Limb (tissue), 2 donors: ENCODE data around the gene ZNF142.
A peak's percentile ranks its signal among the peaks of the same experiment; 100 is the strongest.

Experiments
- DNase-seq, 2 donors: peaks; one replicate each; pipeline ENCODE4 v3.0.0-alpha.2; 2016; ENCODE audit errors: extremely low spot score in 2 of 2

ZNF142 gene

GRCh38 chr2:218659258-218659987 is at the start of gene ZNF142, which contains the start of gene BCS1L:
ZNF142 (minus strand) TSS chr2:218659623; CDS start chr2:218656429, 3,194 bp downstream.
BCS1L (plus strand) TSS chr2:218659683; CDS start chr2:218660988, 1,305 bp downstream.
- DNase-seq = peak; percentile 92 to 94

DNA sequence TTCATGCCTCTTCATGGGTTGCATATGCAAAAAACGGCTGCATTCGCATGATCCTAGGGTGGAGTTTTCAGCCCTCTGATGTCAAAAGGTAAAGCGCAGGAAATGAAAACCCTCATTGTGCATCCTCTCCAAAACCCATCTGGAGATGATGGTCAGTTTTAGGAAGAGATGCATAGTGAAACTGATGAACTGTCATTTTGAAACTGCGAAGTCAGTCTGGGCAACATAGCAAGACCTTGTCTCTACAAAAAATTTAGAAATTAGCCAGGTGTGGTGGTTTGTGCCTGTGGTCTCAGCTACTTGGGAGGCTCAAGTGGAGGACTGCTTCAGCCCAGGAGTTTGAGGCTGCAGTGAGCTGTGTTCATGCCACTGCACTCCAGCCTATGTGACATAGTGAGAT is 48.7 kb upstream of the ZNF142 start:
- no peak for DNase-seq

DNA sequence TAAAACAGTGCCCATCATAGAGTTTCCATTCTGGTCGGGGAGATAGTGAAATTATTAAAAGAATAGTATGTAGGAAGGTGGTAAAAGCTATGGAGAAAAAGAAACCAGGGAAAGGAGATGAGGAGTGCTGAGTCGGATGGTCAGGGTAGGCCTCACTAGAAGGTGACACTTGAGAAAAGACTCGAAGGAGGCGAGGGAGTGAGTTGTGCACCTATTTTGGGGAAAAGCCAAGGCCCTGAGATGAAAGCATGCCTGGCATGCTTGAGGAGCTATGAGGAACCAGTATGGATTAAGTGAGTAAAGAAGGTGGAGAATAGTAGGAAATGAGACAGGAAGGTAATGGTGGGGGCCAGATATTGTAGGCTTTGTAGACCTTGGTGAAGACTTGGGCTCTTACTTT is 43.9 kb upstream of the ZNF142 start:
- DNase-seq = no peak

- no peak for DNase-seq
Measured at GRCh38 chr2:218701806-218702205, 42.4 kb upstream of the ZNF142 start.

- no peak for DNase-seq
Measured at GRCh38 chr2:218698885-218699284, 39.5 kb upstream of the ZNF142 start.

DNA sequence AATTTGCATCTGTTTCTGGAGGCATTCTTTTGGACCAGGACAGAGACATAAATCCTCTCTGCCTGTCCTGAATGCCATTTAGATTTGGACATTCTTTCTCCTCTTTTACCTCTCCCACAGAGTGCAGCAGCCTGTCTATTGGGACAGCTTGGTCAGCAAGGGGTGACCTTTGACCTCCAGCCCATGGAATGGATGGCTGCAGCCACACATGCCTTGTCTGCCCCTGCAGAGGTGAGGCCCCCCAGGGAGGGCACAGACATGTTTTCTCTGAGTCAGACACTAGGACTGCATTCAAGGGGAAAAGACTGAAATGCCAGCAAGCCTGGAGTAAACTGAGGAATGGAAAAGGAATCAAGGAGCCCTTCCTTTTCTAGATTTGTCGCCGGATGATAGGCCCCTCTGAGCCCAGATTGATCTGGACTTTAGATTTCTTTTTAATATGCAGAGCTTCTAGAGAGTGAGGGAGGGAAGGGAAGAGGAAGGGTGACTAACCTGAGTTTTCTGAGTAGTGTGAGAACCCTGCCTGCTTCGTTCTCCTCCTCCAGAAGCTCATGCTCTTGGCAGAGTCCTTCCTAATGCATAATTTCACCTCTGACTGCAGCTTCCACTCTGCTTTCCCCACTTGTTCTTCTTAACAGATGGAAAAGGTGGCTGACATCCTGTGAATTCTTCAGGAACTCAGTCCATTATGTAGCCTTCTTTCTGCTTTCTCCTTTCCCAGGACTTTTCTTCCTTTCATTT is 35.2 kb upstream of the ZNF142 start:
- no peak for DNase-seq

GRCh38 chr2:218691234-218691633 is 31.8 kb upstream of the ZNF142 start:
- DNase-seq = no peak

DNA sequence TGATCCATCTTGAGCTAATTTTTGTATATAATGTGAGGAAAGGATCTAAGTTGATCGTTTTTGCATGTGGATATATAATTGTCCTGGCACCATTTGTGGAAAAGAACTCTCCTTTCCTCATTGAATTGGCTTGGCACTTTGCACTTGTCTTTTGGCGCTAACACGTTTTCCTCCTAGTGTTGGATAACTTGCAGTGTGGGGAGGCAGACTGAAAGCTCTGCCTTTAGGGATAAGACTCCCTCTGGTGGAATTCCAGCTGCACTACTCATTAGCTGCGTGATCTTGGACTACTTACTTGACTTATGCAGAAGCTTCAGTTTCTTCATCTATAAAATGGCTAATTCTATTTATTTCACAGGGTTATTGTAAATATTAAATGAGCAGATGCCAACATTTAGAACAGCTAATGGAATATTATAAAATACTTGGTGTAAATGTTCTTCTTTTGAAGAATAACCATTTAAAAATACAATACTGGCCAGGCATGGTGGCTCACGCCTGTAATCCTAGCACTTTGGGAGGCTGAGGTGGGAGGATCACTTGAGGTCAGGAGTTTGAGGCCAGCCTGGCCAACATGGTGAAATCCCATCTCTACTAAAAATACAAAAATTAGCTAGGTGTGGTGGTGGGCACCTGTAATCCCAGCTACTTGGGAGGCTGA is 28.1 kb upstream of the ZNF142 start:
- peak; percentile 33 to 81 for DNase-seq

GRCh38 chr2:218680061-218680460 is 20.6 kb upstream of the ZNF142 start:
- DNase-seq = no peak

- no peak for DNase-seq
Measured at GRCh38 chr2:218679119-218679518, 19.7 kb upstream of the ZNF142 start.

GRCh38 chr2:218671654-218672566 is 12.5 kb upstream of the ZNF142 start, which contains the start of the genes RNF25 and STK36:
RNF25 (minus strand) TSS chr2:218672002; CDS start chr2:218671970, 32 bp downstream.
STK36 (plus strand) TSS chr2:218672086; CDS start chr2:218672830, 744 bp downstream.
- DNase-seq = peak; percentile 90 to 96

DNA sequence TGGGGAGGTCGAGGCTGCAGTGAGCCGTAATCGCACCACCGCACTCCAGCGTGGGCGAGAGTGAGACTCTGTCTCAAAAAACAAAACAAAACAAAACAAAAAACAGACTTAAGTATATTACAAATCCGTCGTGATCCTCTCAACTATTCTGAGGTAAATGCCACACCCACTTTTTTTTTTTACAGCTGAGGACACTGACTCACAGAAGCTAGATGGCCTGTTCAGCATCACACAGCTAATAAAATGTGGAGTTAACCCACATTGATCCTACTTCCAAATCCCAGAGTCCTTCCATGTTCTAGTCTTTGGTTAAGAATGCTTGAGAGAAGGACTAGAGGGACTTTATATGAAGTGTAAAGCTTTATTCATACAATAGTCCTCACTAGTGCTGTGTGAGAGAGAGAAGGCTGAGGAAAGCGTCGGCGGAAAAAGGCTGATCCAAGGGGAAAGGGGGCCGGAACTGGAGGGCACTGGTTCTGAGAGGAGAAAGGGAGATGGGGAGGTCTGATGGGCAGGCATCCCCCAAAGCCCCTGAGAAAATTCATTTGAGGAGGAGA is 11.8 kb upstream of the ZNF142 start:
- DNase-seq = no peak

- no peak for DNase-seq
Measured at GRCh38 chr2:218664653-218665052, 5.2 kb upstream of the ZNF142 start.

GRCh38 chr2:218663901-218664300 is 4.5 kb upstream of the ZNF142 start:
- DNase-seq = no peak

- no peak for DNase-seq
Measured at GRCh38 chr2:218662827-218663226, 3.4 kb upstream of the ZNF142 start.

DNA sequence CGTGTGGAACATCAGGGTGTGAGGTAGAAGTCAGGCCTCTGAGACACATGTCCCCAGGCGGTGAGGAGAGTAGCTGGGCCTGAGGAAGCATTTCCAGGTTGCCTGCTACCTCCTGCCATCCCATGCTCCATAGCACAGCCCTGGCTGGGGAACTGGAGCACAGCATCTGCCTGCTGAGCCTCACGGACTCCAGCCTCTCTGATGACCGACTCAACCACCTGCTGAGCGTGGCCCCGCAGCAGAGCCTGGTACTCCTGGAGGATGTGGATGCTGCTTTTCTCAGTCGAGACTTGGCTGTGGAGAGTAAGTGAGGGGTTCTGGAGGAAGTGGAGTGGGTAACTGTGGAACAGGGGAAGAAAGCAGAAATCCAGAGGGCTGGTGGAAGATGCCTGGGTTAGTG is 3.0 kb upstream of the ZNF142 start:
- DNase-seq = no peak

DNA sequence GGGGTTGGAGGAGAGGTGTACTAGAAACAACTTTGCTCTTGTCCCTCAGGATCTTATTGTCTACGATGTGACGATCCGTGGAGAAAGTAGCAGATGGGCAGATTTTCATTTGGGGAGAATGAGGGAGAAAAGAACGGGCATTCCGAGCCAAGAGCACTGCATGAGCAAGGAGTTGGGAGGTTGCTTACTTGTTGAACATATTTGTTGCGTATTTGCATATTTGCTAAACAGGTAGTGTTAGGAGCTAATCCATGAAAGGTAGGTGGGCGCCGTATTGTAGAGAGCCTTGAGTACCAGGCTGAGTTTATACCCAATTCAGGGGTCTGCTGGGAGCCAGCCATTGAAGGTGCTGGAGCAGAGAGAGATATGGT is 550 bp upstream of the ZNF142 start:
- DNase-seq = no peak

GRCh38 chr2:218658671-218659257 is 659 bp downstream of the ZNF142 start:
- peak in 1 of 2 donors; percentile 35 for DNase-seq

DNA sequence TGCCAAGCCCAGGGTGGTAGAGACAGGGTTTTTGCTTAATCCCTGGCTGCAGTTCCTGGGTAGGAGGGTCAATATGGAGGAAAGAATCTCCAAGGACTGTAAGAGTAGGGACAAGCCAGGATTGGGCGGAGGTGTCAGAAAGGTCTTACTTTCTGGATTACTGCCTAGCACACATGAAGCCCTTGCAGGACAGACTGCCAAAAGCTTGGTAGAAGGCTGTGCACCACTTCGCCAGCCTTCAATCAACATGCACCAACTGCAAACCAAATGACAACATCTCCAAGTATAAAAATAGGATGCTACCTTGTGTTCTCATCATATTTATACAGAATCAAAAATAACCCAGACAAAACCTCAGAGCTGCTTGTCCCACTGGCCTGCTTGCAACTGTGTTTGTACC is 3.7 kb downstream of the ZNF142 start:
- DNase-seq = no peak

- DNase-seq = no peak
Measured at GRCh38 chr2:218648787-218649100, 10.7 kb downstream of the ZNF142 start.
